Lower lobe of right lung (tissue), 2 donors: ENCODE data around the gene JAG1. TPM values are rescaled to one million over a fixed set of nuclear protein-coding genes. Genes with fewer than 3 reads are reported as not detected.
A peak's percentile ranks its signal among the peaks of the same experiment; 100 is the strongest.

Source experiments
- ATAC-seq, 2 donors: fragments of 200-7000 bp; cut with Tn5 transposase; one replicate each; pipeline ENCODE4 v1.9.1; 2020 to 2022; ENCODE audit warnings: mild to moderate bottlenecking in 2 of 2, moderate library complexity in 2 of 2
- DNase-seq: peaks from one replicate; pipeline ENCODE4 v3.0.0-alpha.2; 2020
- H3K27ac ChIP-seq: fragments of 200-600 bp; one replicate; pipeline ENCODE4 v1.8.0; 2022
- H3K27me3 ChIP-seq: fragments of 200-600 bp; one replicate; pipeline ENCODE4 v1.8.0; 2022; ENCODE audit warnings: low read depth
- H3K36me3 ChIP-seq: fragments of 200-600 bp; one replicate; pipeline ENCODE4 v1.8.0; 2022; ENCODE audit warnings: mild to moderate bottlenecking
- H3K4me1 ChIP-seq: fragments of 200-600 bp; one replicate; pipeline ENCODE4 v1.8.0; 2022
- H3K4me3 ChIP-seq: fragments of 200-600 bp; one replicate; pipeline ENCODE4 v1.8.0; 2022; ENCODE audit warnings: mild to moderate bottlenecking
- H3K9me3 ChIP-seq: fragments of 200-600 bp; one replicate; pipeline ENCODE4 v1.8.0; 2022
- CTCF ChIP-seq: fragments of 200-600 bp; IDR thresholded peaks from one replicate; pipeline ENCODE4 v1.8.0; 2022; ENCODE audit warnings: antibody characterized with exemption, mild to moderate bottlenecking
- intact Hi-C: fragments of 100-400 bp; cut with DNase I; formaldehyde crosslinking; loops from one replicate; pipeline ENCODE4 v1.11.0; 2022
- total RNA-seq: library from RNA; stranded (reverse); fragmentation: NEBNext Ultra II Directional; extraction: Animal tissue kit (Norgen Biotek cat#: 25700); gene quantifications from one replicate; pipeline ENCODE4 v1.2.1, GENCODE V29; 2021
- donor health status: DM: no; HTN: yes; CAD: no; lungs with severe emphysema.

JAG1 gene
- total RNA-seq, 1 donor from 2014 or later, result 60.1 TPM

DNA sequence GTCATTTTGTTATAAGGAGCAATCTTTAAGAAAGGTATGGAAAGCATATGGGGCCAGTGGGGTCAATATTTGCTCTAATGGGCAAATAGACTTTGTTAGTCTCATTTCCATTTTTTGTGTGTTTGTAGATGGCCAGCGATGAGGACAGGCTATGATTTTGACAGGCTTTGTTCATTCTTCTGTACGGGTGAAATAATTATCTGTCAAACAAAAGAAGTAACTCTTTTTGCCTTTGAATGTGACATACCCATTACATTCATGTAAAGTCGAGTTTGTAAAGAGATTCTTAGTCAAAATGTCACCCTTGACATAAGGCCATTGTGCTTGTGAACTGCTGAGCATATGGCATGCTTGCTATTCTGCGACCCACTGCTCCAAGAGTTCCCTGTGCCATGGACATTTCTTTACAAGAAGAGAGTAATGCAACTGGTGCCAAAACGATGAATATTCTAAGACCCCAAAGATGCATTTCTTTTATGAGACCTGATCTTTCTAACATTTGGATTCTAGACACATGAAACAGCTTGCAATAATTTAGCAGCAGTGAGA, 38.2 kb upstream of the JAG1 start:
- Histone ChIP-seq H3K9me3 (no peaks in the 10 kb centered on the region), H3K27me3 (no peaks in the 10 kb centered on the region), H3K4me1 (peaks cover 8% of the 10 kb centered on the region), H3K27ac (no peak overlapping the region), H3K36me3 (no peaks in the 10 kb centered on the region), H3K4me3 (no peak overlapping the region)
- ATAC-seq (no peak), DNase-seq (no peak)
- intact Hi-C loops, result no loop called here
- TF ChIP-seq CTCF, result no peak

DNA sequence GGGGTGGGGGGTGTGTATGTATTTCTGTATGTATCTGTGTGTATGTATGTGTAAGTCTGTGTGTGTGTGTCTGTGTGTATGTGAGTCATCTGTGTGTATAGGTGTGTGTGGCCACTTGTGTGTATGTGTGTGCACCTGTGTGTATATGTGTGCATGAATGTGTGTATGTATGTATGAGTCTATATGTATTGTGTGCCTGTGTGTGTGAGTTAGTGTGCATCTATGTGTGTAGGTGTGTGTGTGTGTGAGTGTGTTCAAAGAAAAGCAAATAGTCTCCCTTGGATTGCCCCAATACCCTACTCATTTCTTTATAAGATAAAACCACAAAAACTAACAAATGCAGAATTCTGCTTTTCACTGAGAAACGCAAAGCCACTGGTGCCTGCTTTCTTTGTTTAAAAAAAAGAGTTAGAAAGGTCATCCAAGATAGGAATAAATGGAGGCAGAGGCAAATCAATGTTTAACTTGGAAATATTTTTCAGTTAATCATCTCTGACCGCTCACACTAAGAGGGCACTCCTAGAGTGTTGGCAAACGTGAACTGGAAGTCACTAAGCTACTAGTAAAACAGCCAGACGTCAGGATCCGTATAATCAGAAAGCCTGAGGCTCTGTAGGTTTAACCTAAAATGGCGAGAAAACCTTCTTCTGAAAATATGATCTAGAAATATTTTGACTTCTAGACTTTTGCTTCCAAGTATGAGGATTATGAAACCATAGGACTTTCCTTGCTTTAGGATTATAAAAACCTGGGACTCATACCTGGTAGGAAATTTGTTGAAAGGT, 37.4 kb upstream of the JAG1 start:
- no peaks in the 10 kb centered on the region for H3K36me3 ChIP-seq
- no peaks in the 10 kb centered on the region for H3K9me3 ChIP-seq
- no peak for TF ChIP-seq CTCF
- peaks cover 6% of the 10 kb centered on the region for H3K4me1 ChIP-seq
- no peaks in the 10 kb centered on the region for H3K27me3 ChIP-seq
- no peak overlapping the region for H3K4me3 ChIP-seq
- ATAC-seq (peak; percentile 72 to 93), DNase-seq (no peak)
- intact Hi-C loops, result no loop called here
- H3K27ac ChIP-seq, result no peak overlapping the region

- Histone ChIP-seq H3K36me3 (no peaks in the 10 kb centered on the region), H3K27me3 (no peaks in the 10 kb centered on the region), H3K4me3 (no peak overlapping the region), H3K9me3 (no peaks in the 10 kb centered on the region), H3K27ac (no peak overlapping the region), H3K4me1 (no peaks in the 10 kb centered on the region)
- ATAC-seq, result no peak
- TF ChIP-seq CTCF, result no peak
- intact Hi-C loops, result no loop called here
- DNase-seq, result no peak
Observed at GRCh38 chr20:10709916-10710315, 36.1 kb upstream of the JAG1 start.

- Histone ChIP-seq H3K4me3 (no peak overlapping the region), H3K9me3 (no peaks in the 10 kb centered on the region), H3K4me1 (no peaks in the 10 kb centered on the region), H3K27me3 (no peaks in the 10 kb centered on the region), H3K36me3 (no peaks in the 10 kb centered on the region), H3K27ac (no peak overlapping the region)
- intact Hi-C loops, result no loop called here
- ATAC-seq (no peak), DNase-seq (no peak)
- no peak for TF ChIP-seq CTCF
Observed at GRCh38 chr20:10708351-10709185, 34.8 kb upstream of the JAG1 start.

GRCh38 chr20:10707791-10708190, 34.0 kb upstream of the JAG1 start:
- DNase-seq (no peak), ATAC-seq (no peak)
- no peaks in the 10 kb centered on the region for H3K4me1 ChIP-seq
- no peaks in the 10 kb centered on the region for H3K9me3 ChIP-seq
- H3K4me3 ChIP-seq, result no peak overlapping the region
- H3K27ac ChIP-seq, result no peak overlapping the region
- H3K36me3 ChIP-seq, result no peaks in the 10 kb centered on the region
- no peak for TF ChIP-seq CTCF
- intact Hi-C loops, result no loop called here
- H3K27me3 ChIP-seq, result no peaks in the 10 kb centered on the region
